Osteocyte (in vitro differentiated cells): Measurements from ENCODE around the gene LARGE1. TPM values are rescaled to one million over a fixed set of nuclear protein-coding genes. Genes with fewer than 3 reads are reported as not detected.

Source experiments
- DNase-seq: peaks from one replicate; pipeline ENCODE4 v3.0.0; 2021; ENCODE audit warnings: mixed read lengths; ENCODE audit not compliant: unreplicated experiment; ENCODE audit errors: extremely low spot score
- H3K27ac Mint-ChIP-seq: one replicate; pipeline ENCODE4 v1.8.0; 2021; ENCODE audit warnings: mild to moderate bottlenecking, mixed read lengths; ENCODE audit not compliant: unreplicated experiment
- H3K27me3 Mint-ChIP-seq: one replicate; pipeline ENCODE4 v1.8.0; 2021; ENCODE audit warnings: mixed read lengths; ENCODE audit not compliant: unreplicated experiment
- H3K36me3 Mint-ChIP-seq: one replicate; pipeline ENCODE4 v1.8.0; 2021; ENCODE audit warnings: mixed read lengths; ENCODE audit not compliant: unreplicated experiment
- H3K4me1 Mint-ChIP-seq: one replicate; pipeline ENCODE4 v1.8.0; 2021; ENCODE audit warnings: mixed read lengths; ENCODE audit not compliant: unreplicated experiment
- H3K4me3 Mint-ChIP-seq: one replicate; pipeline ENCODE4 v1.8.0; 2021; ENCODE audit warnings: mild to moderate bottlenecking, moderate library complexity, mixed read lengths; ENCODE audit not compliant: unreplicated experiment
- H3K9me3 Mint-ChIP-seq: one replicate; pipeline ENCODE4 v1.8.0; 2021; ENCODE audit warnings: mixed read lengths; ENCODE audit not compliant: unreplicated experiment
- total RNA-seq: library from RNA; stranded (reverse); gene quantifications from 2 replicates; pipeline ENCODE4 v1.2.1, GENCODE V29; 2021
- TF ChIP-seq, protein P1 (sequence below): fragments of 200-600 bp; sonication (generic); IDR thresholded peaks from 2 replicates; pipeline ENCODE4 v1.5.0; 2021; ENCODE audit warnings: antibody characterized with exemption, mild to moderate bottlenecking, moderate library complexity

LARGE1 gene
- total RNA-seq, 1 donor from 2014 or later: 17.6 TPM

DNA sequence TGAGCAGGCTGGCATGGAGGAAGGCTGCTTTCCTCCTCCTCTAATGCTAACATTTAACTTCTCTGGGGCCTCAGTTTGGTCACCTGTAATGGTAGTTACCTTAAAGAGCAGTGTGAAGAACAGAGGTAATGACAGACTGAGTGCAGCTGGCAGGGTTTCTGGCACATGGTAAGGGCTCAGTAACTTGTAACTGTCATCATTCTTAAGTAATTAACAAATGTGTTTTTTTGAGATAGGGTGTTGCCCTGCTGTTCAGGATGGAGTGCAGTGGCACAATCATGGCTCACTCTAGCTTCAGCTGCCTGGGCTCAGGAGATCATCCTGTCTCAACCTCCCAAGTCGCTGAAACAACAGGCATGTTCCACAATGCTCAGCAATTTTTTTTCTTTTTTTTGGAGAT, 620.1 kb downstream of the LARGE1 start:
- H3K36me3 Mint-ChIP-seq: no peaks in the 10 kb centered on the region
- DNase-seq: no peak
- H3K9me3 Mint-ChIP-seq: no peaks in the 10 kb centered on the region
- no peak overlapping the region for H3K4me3 Mint-ChIP-seq
- H3K4me1 Mint-ChIP-seq: peaks cover 3% of the 10 kb centered on the region
- TF ChIP-seq, protein P1, sequence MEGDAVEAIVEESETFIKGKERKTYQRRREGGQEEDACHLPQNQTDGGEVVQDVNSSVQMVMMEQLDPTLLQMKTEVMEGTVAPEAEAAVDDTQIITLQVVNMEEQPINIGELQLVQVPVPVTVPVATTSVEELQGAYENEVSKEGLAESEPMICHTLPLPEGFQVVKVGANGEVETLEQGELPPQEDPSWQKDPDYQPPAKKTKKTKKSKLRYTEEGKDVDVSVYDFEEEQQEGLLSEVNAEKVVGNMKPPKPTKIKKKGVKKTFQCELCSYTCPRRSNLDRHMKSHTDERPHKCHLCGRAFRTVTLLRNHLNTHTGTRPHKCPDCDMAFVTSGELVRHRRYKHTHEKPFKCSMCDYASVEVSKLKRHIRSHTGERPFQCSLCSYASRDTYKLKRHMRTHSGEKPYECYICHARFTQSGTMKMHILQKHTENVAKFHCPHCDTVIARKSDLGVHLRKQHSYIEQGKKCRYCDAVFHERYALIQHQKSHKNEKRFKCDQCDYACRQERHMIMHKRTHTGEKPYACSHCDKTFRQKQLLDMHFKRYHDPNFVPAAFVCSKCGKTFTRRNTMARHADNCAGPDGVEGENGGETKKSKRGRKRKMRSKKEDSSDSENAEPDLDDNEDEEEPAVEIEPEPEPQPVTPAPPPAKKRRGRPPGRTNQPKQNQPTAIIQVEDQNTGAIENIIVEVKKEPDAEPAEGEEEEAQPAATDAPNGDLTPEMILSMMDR: no peak
- no peaks in the 10 kb centered on the region for H3K27me3 Mint-ChIP-seq
- H3K27ac Mint-ChIP-seq: no peak overlapping the region

DNA sequence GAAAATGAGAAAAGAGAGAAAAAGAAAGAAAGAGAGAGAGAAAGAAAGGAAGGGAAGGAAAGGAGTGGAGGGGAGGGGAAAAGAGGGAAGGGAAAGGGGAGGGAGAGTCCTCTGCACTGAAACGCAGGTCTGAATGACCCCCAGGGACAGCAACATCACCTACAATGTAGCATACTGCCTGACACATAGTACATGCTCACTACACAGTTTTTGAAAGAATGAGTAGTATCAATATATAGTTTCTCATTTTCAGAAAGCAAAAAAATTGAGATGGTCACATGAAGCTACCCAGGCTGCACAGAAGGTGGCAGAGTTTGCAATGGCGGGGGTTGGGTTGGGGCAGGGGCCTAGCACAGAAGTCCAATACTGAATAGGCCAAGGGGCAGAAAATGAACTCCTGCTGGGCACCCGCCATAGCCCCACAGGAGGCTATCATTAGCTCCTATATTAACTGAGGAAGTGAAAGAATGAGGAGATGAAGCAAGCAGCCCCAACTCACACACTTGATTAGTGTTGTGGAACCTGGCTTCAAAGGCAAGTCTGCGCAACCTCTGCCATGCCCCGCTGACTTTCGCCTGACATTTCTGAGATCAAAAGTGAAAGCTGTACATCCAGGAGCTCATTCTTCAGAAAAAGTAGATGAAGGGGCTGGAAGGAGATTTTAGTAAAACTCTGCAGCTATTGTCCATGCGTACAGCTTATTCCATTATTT, 620.9 kb downstream of the LARGE1 start:
- TF ChIP-seq, protein P1: no peak
- Mint-ChIP-seq H3K9me3 (no peaks in the 10 kb centered on the region), H3K4me3 (no peak overlapping the region), H3K4me1 (peaks cover 3% of the 10 kb centered on the region), H3K27ac (no peak overlapping the region), H3K27me3 (no peaks in the 10 kb centered on the region), H3K36me3 (no peaks in the 10 kb centered on the region)
- no peak for DNase-seq

DNA sequence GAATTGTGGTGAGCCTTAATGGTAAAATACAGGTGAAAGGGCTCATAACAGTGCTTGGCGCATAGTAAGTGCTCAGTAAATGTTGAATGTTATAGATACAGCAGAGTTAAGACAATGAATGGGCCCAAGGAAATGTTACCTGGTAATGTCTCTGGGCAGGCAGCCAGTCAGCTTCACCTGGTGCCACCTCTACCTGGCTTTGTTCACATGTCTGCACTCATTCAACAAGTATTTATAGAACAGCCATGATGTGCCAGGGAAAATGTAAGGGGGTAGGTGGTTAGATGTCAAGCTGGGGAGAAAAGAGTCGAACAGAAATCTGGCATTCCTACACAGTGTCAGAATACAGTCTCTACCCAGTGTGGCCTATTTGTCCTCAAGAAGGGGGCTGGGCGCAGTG, 623.3 kb downstream of the LARGE1 start:
- no peaks in the 10 kb centered on the region for H3K9me3 Mint-ChIP-seq
- H3K36me3 Mint-ChIP-seq: no peaks in the 10 kb centered on the region
- H3K4me1 Mint-ChIP-seq: no peaks in the 10 kb centered on the region
- no peak overlapping the region for H3K27ac Mint-ChIP-seq
- DNase-seq: no peak
- H3K27me3 Mint-ChIP-seq: no peaks in the 10 kb centered on the region
- H3K4me3 Mint-ChIP-seq: no peak overlapping the region
- TF ChIP-seq, protein P1: no peak

DNA sequence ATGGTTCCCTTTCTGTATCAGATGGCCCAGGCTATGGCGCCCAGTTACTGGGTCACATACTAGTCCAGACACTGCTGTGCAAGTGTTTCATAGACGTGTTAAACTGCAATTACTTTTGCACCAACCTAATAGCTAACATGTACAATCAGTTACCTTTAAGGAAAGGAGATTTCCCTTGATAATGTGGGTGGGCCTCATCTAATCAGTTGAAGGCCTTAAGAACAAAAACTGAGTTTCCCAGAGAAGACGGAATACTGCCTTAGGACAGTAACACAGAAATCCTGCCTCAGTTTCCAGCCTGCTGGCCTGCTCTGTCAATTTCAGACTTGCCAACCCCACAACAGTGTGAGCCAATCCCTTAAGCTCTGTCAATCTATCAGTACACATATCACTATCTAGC, 632.2 kb downstream of the LARGE1 start:
- no peak overlapping the region for H3K27ac Mint-ChIP-seq

DNA sequence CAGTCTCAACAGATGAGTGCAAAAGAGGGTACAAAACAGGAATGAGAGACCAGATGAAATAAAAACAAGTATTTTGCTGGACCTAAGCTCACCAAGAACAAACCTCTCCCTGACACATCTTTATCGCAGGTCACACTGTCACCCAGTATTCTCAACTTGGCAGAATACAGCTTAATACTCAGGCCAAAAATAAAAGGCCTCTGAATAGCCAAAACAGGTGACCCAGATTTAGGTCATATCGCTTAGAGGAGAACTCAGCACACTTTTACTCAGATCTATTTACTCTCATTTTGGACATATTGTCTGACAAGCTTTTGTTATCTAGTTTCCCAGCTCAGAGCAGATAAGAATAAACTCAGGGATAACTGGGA, 645.2 kb downstream of the LARGE1 start:
- H3K36me3 Mint-ChIP-seq: no peaks in the 10 kb centered on the region
- no peak for DNase-seq
- TF ChIP-seq, protein P1: no peak
- no peaks in the 10 kb centered on the region for H3K4me1 Mint-ChIP-seq
- H3K9me3 Mint-ChIP-seq: peaks cover 3% of the 10 kb centered on the region
- no peak overlapping the region for H3K27ac Mint-ChIP-seq
- H3K4me3 Mint-ChIP-seq: no peak overlapping the region
- H3K27me3 Mint-ChIP-seq: no peaks in the 10 kb centered on the region

More for the DNA sequence above, 632.2 kb downstream of the LARGE1 start:
- DNase-seq: no peak
- no peaks in the 10 kb centered on the region for H3K36me3 Mint-ChIP-seq
- H3K4me1 Mint-ChIP-seq: no peaks in the 10 kb centered on the region
- H3K4me3 Mint-ChIP-seq: no peak overlapping the region
- no peaks in the 10 kb centered on the region for H3K27me3 Mint-ChIP-seq
- H3K9me3 Mint-ChIP-seq: no peaks in the 10 kb centered on the region
- TF ChIP-seq, protein P1: no peak
